H1 (cell line): ENCODE results near the gene ING1. TPM values are rescaled to one million over a fixed set of nuclear protein-coding genes. Genes with fewer than 3 reads are reported as not detected.
A peak's percentile ranks its signal among the peaks of the same experiment; 100 is the strongest.

ENCODE experiments used
- CTCF ChIA-PET: fragments of 300-600 bp; sonication (Branson Sonifier 250); formaldehyde crosslinking; loops from one replicate; lab custom pipeline; 2021; ENCODE audit not compliant: partially characterized antibody; lab: Charles Lee
- POLR2A ChIA-PET: fragments of 300-600 bp; sonication (Branson Sonifier 250); formaldehyde crosslinking; loops from one replicate; lab custom pipeline; 2021; ENCODE audit warnings: inconsistent platforms; ENCODE audit not compliant: partially characterized antibody; lab: Charles Lee
- DNase-seq, 2 experiments: peaks; one replicate each; pipeline versions ENCODE4 v3.0.0 to v3.0.0-alpha.2; 2010 to 2022; ENCODE audit warnings: low spot score in 2 of 2, low read depth in 1 of 2, mixed read lengths in 1 of 2
- FAIRE-seq: peaks from 2 replicates; lab custom pipeline; 2011; peaks lifted over from hg19 to GRCh38; lab: Jason Lieb, UNC
- H2AFZ ChIP-seq: 2 replicates; pipeline ENCODE4 v1.8.1; 2012; ENCODE audit warnings: low read length, inconsistent platforms
- H2AK5ac ChIP-seq: 2 replicates; pipeline ENCODE4 v1.6.1; 2013; ENCODE audit warnings: low read depth, low read length
- H2BK120ac ChIP-seq: replicated peaks from 2 replicates; pipeline ENCODE3; 2013; ENCODE audit warnings: low read depth, low read length, inconsistent platforms
- H2BK12ac ChIP-seq: 2 replicates; pipeline ENCODE4 v1.6.1; 2013; ENCODE audit warnings: low read depth, low read length
- H2BK15ac ChIP-seq: 2 replicates; pipeline ENCODE4 v1.6.1; 2013; ENCODE audit warnings: low read length
- H2BK20ac ChIP-seq: 2 replicates; pipeline ENCODE4 v1.6.1; 2013; ENCODE audit warnings: low read length
- H2BK5ac ChIP-seq: 2 replicates; pipeline ENCODE4 v1.6.1; 2013; ENCODE audit warnings: low read depth, low read length
- H3K14ac ChIP-seq: 2 replicates; pipeline ENCODE4 v1.6.1; 2013; ENCODE audit warnings: inconsistent platforms; ENCODE audit not compliant: insufficient read length
- H3K18ac ChIP-seq: 2 replicates; pipeline ENCODE4 v1.6.1; 2013; ENCODE audit warnings: low read length; ENCODE audit errors: extremely low read depth
- H3K23ac ChIP-seq: 2 replicates; pipeline ENCODE4 v1.6.1; 2013; ENCODE audit warnings: inconsistent platforms; ENCODE audit not compliant: insufficient read length
- H3K23me2 ChIP-seq: 2 replicates; pipeline ENCODE4 v1.6.1; 2013; ENCODE audit warnings: low read depth, low read length
- H3K27ac ChIP-seq: 2 replicates; pipeline ENCODE4 v1.6.1; 2011; ENCODE audit warnings: low read depth, low read length, inconsistent platforms
- H3K27me3 ChIP-seq, 4 experiments: replicated peaks in 1 of 4; 1 replicate in 1 of 4; 2 replicates in 3 of 4; pipeline versions ENCODE4 v1.6.1 to v1.8.1; 2011 to 2013; ENCODE audit warnings: low read length in 3 of 4, mild to moderate bottlenecking in 3 of 4, inconsistent platforms in 2 of 4, mixed read lengths in 2 of 4, moderate library complexity in 1 of 4; ENCODE audit not compliant: control insufficient read depth in 3 of 4, insufficient read depth in 3 of 4; ENCODE audit errors: extremely low read depth in 1 of 4
- H3K36me3 ChIP-seq, 4 experiments: 2 replicates each; pipeline versions ENCODE4 v1.6.1 to v1.8.1; 2011 to 2013; ENCODE audit warnings: mild to moderate bottlenecking in 4 of 4, low read length in 3 of 4, moderate library complexity in 2 of 4, control low read depth in 1 of 4, inconsistent platforms in 1 of 4; ENCODE audit not compliant: insufficient read depth in 4 of 4, control insufficient read depth in 2 of 4
- H3K4ac ChIP-seq: replicated peaks from 2 replicates; pipeline ENCODE3; 2013; ENCODE audit warnings: low read length, low read depth, mixed read lengths, inconsistent platforms; ENCODE audit not compliant: insufficient read length
- H3K4me1 ChIP-seq, 4 experiments: replicated peaks in 1 of 4; 1 replicate in 1 of 4; 2 replicates in 3 of 4; pipeline versions ENCODE4 v1.6.1 to v1.8.1; 2011 to 2013; ENCODE audit warnings: low read length in 3 of 4, inconsistent platforms in 2 of 4, mixed read lengths in 1 of 4; ENCODE audit not compliant: insufficient read depth in 4 of 4, control insufficient read depth in 3 of 4
- H3K4me2 ChIP-seq, 2 experiments: 2 replicates each; pipeline versions ENCODE4 v1.6.1 to v1.8.1; 2011 to 2013; ENCODE audit warnings: low read depth in 2 of 2, low read length in 2 of 2, control low read depth in 1 of 2, inconsistent platforms in 1 of 2, mild to moderate bottlenecking in 1 of 2; ENCODE audit not compliant: insufficient read depth in 1 of 2
- H3K4me3 ChIP-seq, 4 experiments: fragments of 200-600, 300-600 bp in 1 of 4; sonication (generic), shearing (Covaris generic), sonication (Bioruptor Twin) in 1 of 4; 2 replicates each; pipeline versions ENCODE4 v1.5.1 to v1.8.1; 2011 to 2016; ENCODE audit warnings: low read length in 4 of 4, low read depth in 3 of 4, control low read depth in 2 of 4, inconsistent platforms in 2 of 4, mild to moderate bottlenecking in 2 of 4, mixed read lengths in 1 of 4, moderate library complexity in 1 of 4; ENCODE audit not compliant: insufficient read depth in 2 of 4; ENCODE audit errors: extremely low read depth in 1 of 4
- H3K56ac ChIP-seq: replicated peaks from 2 replicates; pipeline ENCODE3; 2013; ENCODE audit warnings: low read depth, mild to moderate bottlenecking, mixed read lengths, low read length, inconsistent platforms; ENCODE audit not compliant: insufficient read length
- H3K79me1 ChIP-seq: 2 replicates; pipeline ENCODE4 v1.6.1; 2013; ENCODE audit warnings: low read depth, low read length, control low read depth
- H3K79me2 ChIP-seq, 2 experiments: 2 replicates each; pipeline versions ENCODE4 v1.6.1 to v1.8.1; 2012 to 2013; ENCODE audit warnings: low read length in 2 of 2, mild to moderate bottlenecking in 2 of 2, inconsistent platforms in 1 of 2; ENCODE audit not compliant: insufficient read depth in 2 of 2, control insufficient read depth in 1 of 2
- H3K9ac ChIP-seq, 4 experiments: replicated peaks in 1 of 4; 1 replicate in 1 of 4; 2 replicates in 3 of 4; pipeline versions ENCODE4 v1.6.1 to v1.8.1; 2011 to 2013; ENCODE audit warnings: low read depth in 3 of 4, low read length in 3 of 4, control low read depth in 2 of 4, mild to moderate bottlenecking in 2 of 4, moderate library complexity in 2 of 4, inconsistent platforms in 1 of 4; ENCODE audit errors: extremely low read depth in 1 of 4
- H3K9me3 ChIP-seq, 2 experiments: 2 replicates each; pipeline versions ENCODE4 v1.6.1 to v1.8.1; 2012 to 2013; ENCODE audit warnings: mild to moderate bottlenecking in 2 of 2, moderate library complexity in 2 of 2, control low read depth in 1 of 2, inconsistent platforms in 1 of 2, low read depth in 1 of 2, low read length in 1 of 2, mixed read lengths in 1 of 2; ENCODE audit not compliant: insufficient read depth in 2 of 2
- H4K20me1 ChIP-seq, 2 experiments: replicated peaks in 1 of 2; 2 replicates each; pipeline versions ENCODE3 to v1.8.1; 2011 to 2013; ENCODE audit warnings: inconsistent platforms in 2 of 2, low read length in 2 of 2, mild to moderate bottlenecking in 1 of 2; ENCODE audit not compliant: insufficient read depth in 2 of 2, control insufficient read depth in 1 of 2
- H4K5ac ChIP-seq: 2 replicates; pipeline ENCODE4 v1.6.1; 2013; ENCODE audit warnings: low read length, low read depth, mixed read lengths, inconsistent platforms; ENCODE audit not compliant: insufficient read length
- H4K8ac ChIP-seq: 2 replicates; pipeline ENCODE4 v1.8.0; 2013; ENCODE audit warnings: mild to moderate bottlenecking, moderate library complexity, low read length, inconsistent platforms; ENCODE audit not compliant: insufficient read depth; ENCODE audit errors: extremely low read depth
- H4K91ac ChIP-seq: replicated peaks from 2 replicates; pipeline ENCODE3; 2013; ENCODE audit warnings: low read length, mixed read lengths, inconsistent platforms; ENCODE audit not compliant: insufficient read length
- ASH2L ChIP-seq: fragments of 200-600, 300-600 bp; sonication (generic); IDR thresholded peaks from one replicate; pipeline ENCODE4 v1.7.1; 2017; ENCODE audit warnings: low read length
- WGBS, 2 experiments: shearing (Covaris generic) in 1 of 2; methylation state at CpG; one replicate each; pipeline versions ENCODE4 v1.1.6 to v1.1.7; 2013 to 2015; ENCODE audit warnings: low lambda C conversion rate in 2 of 2, mixed read lengths in 2 of 2, inconsistent platforms in 1 of 2, low coverage in 1 of 2, missing lambda C conversion rate in 1 of 2; ENCODE audit not compliant: insufficient replicate concordance in 2 of 2, insufficient coverage in 1 of 2, insufficient read length in 1 of 2; ENCODE audit errors: extremely low coverage in 1 of 2, missing lambda C conversion rate in 1 of 2; 5-methylcytosine and 5-hydroxymethylcytosine counted together
- polyA plus RNA-seq, 7 experiments: library from polyadenylated mRNA; depleted of rRNA in 3 of 7; stranded (reverse) in 5 of 7; unstranded in 2 of 7; fragments of >200 nt in 5 of 7; fragments of 200-250 nt in 2 of 7; gene quantifications; 1 replicate in 5 of 7; 2 replicates in 1 of 7; 4 replicates in 1 of 7; pipeline versions ENCODE4 v1.2.1 to v1.2.3, GENCODE V29; 2011 to 2013; ENCODE audit warnings: missing spikeins in 2 of 7, mixed read lengths in 2 of 7
- total RNA-seq: library from RNA; stranded (reverse); fragmentation: NEBNext Ultra II Directional; extraction: Animal tissue kit (Norgen Biotek cat#: 25700); gene quantifications from 2 replicates; pipeline ENCODE4 v1.2.1, GENCODE V29; 2021

Gene ING1
- total and polyA plus RNA-seq, 2 of the 8 experiments (the other 6 are each of a cell fraction or from before 2014, with no cell fraction given): 22.3 to 26.6 TPM

DNA sequence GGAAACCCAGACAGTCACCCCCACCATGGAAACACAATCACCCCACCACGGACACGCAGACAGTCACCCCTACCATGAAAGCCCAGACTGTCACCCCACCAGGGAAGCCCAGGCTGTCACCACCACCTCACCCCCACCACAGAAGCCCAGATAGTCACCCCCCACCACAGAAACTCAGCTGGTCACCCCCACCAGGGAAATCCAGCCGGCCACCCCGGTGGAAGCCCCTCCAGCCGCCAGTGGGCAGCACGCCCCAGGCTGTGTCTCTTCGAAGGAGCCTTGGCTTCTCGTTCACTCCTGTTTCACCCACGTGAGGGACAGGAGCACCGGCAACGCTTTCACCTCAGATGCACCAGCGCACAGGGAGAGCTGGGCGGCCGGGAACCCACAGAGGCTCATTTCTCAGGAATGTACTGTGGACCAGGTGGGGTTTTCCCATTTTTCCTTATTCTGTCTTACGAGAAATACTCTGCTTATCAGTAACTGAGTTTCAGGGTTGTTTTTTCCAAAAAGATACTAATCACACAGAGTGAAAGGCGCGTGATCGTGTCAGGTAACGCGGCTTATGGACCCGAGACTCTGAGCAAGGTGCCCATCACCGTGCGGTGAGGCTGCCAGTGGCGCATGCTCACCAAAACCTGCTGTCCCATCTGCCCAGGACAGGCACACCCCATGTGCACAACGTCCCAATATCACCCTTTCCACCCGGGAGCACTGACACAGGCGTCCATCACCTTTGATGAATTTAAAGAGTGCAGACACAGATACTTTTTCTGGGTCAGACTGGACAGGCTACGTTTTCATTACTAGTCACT is 35.6 kb upstream of the ING1 start:
- Histone ChIP-seq H3K79me2 (no peaks in the 10 kb centered on the region), H3K23me2 (peaks cover 1% of the 10 kb centered on the region; the same call in 1 of the 2 replicates), H2BK20ac (no peak overlapping the region), H3K18ac (no peak overlapping the region), H2AK5ac (no peak overlapping the region), H3K79me1 (no peaks in the 10 kb centered on the region), H3K4ac (no peak overlapping the region), H3K9me3 (no peaks in the 10 kb centered on the region), H3K56ac (no peak overlapping the region), H2BK15ac (no peak overlapping the region), H3K14ac (no peak overlapping the region), H3K4me1 (no peaks in the 10 kb centered on the region), H2BK120ac (no peak overlapping the region), H4K5ac (no peak overlapping the region), H4K8ac (peak overlapping the region; percentile 15; the same call in 1 of the 2 replicates), H3K23ac (no peak overlapping the region), H2AFZ (no peak overlapping the region), H2BK5ac (no peak overlapping the region), H4K20me1 (peaks cover 3 to 6% of the 10 kb centered on the region in 2 experiments), H3K27me3 (no peaks in the 10 kb centered on the region), H3K36me3 (peaks cover 8 to 30% (median 22%) of the 10 kb centered on the region in 4 experiments; a peak in 5 of 8 replicates), H3K4me3 (no peak overlapping the region), H4K91ac (no peak overlapping the region), H3K27ac (no peak overlapping the region), H3K4me2 (no peak overlapping the region), H2BK12ac (no peak overlapping the region), H3K9ac (no peak overlapping the region)
- FAIRE-seq (no peak), DNase-seq (no peak)
- 92% methylated on average over 24 of the region's 28 CpGs; no CpG with 5 or more reads in 1 of the 2 experiments for WGBS, 2 experiments
- CTCF ChIA-PET: interaction anchor here (1.5 to 2.7 kb wide), 2 partner anchors 8 to 140 kb away, joined by 3 to 8 read pairs; no protein-coding TSS in a partner anchor
- POLR2A ChIA-PET: interaction anchor here (0.6 kb wide), 1 partner anchor 16 kb away, joined by 3 read pairs; no protein-coding TSS in a partner anchor
- TF ChIP-seq ASH2L: no peak
